PC-3 (cell line): ENCODE data around the gene PDGFB. TPM values are rescaled to one million over a fixed set of nuclear protein-coding genes. Genes with fewer than 3 reads are reported as not detected.

Experiments used
- ATAC-seq: fragments of 200-7000 bp; cut with Tn5 transposase; 2 replicates; pipeline ENCODE4 v1.9.1; 2020; ENCODE audit warnings: mild to moderate bottlenecking, moderate library complexity
- BruUV-seq: library from RNA; stranded (reverse); fragments of 400-500 nt; replicated peaks from 2 replicates; lab custom pipeline; 2021; lab: Mats Ljungman, UMichigan
- CTCF ChIA-PET: fragments of 300-600 bp; sonication (Branson Sonifier 250); formaldehyde crosslinking; loops from one replicate; lab custom pipeline; 2022; ENCODE audit warnings: antibody characterized with exemption; lab: Charles Lee
- POLR2A ChIA-PET: fragments of 300-600 bp; sonication (Branson Sonifier 250); formaldehyde crosslinking; loops from one replicate; lab custom pipeline; 2022; ENCODE audit warnings: antibody characterized with exemption; ENCODE audit not compliant: unreplicated experiment; lab: Charles Lee
- DNase-seq: peaks from one replicate; pipeline ENCODE4 v3.0.0-alpha.2; 2015
- H2AFZ ChIP-seq: fragments of 300-600 bp; sonication (generic); 2 replicates; pipeline ENCODE4 v1.6.0; 2016; ENCODE audit warnings: antibody characterized with exemption, low read length
- H3F3A ChIP-seq: fragments of 300-600 bp; sonication (generic); one replicate; pipeline ENCODE4 v1.6.0; 2017; ENCODE audit warnings: antibody characterized with exemption, low read length, control low read depth, mild to moderate bottlenecking; ENCODE audit not compliant: unreplicated experiment
- H3K27ac ChIP-seq: fragments of 300-600 bp; sonication (generic); 2 replicates; pipeline ENCODE4 v1.5.1; 2016; ENCODE audit warnings: mild to moderate bottlenecking, low read length
- H3K27me3 ChIP-seq: fragments of 300-600 bp; sonication (generic); 2 replicates; pipeline ENCODE4 v1.6.1; 2016; ENCODE audit warnings: low read length, mixed read lengths
- H3K36me3 ChIP-seq: fragments of 300-600 bp; sonication (generic); 2 replicates; pipeline ENCODE4 v1.6.1; 2016; ENCODE audit warnings: low read depth, mixed run types, low read length, mixed read lengths
- H3K4me1 ChIP-seq: fragments of 300-600 bp; sonication (generic); 2 replicates; pipeline ENCODE4 v1.5.1; 2016; ENCODE audit warnings: low read length; ENCODE audit not compliant: insufficient read depth
- H3K4me2 ChIP-seq: fragments of 300-600 bp; sonication (generic); 2 replicates; pipeline ENCODE4 v1.6.0; 2016; ENCODE audit warnings: low read length
- H3K4me3 ChIP-seq: fragments of 300-600 bp; sonication (generic); 2 replicates; pipeline ENCODE4 v1.5.1; 2016; ENCODE audit warnings: mild to moderate bottlenecking, low read length, mixed read lengths
- H3K79me2 ChIP-seq: fragments of 300-600 bp; sonication (generic); 2 replicates; pipeline ENCODE4 v1.6.1; 2017; ENCODE audit warnings: low read length, mixed read lengths
- H3K9ac ChIP-seq: fragments of 300-600 bp; sonication (generic); 2 replicates; pipeline ENCODE4 v1.6.0; 2016; ENCODE audit warnings: mild to moderate bottlenecking, low read length
- H3K9me2 ChIP-seq: fragments of 300-600 bp; sonication (generic); replicated peaks from 2 replicates; pipeline ENCODE4 v1.6.1; 2016; ENCODE audit warnings: mixed run types, low read length, mixed read lengths
- H3K9me3 ChIP-seq: fragments of 300-600 bp; sonication (generic); 2 replicates; pipeline ENCODE4 v1.6.1; 2016; ENCODE audit warnings: low read length, mixed read lengths
- H4K20me1 ChIP-seq: fragments of 300-600 bp; sonication (generic); 2 replicates; pipeline ENCODE4 v1.6.1; 2016; ENCODE audit warnings: low read length, mixed read lengths
- EZH2 ChIP-seq: fragments of 300-600 bp; sonication (generic); IDR thresholded peaks from one replicate; pipeline ENCODE4 v1.6.1; 2017; ENCODE audit warnings: antibody characterized with exemption, mild to moderate bottlenecking, low read length; ENCODE audit not compliant: unreplicated experiment
- EZH2phosphoT487 ChIP-seq: fragments of 300-600 bp; sonication (generic); IDR thresholded peaks from 2 replicates; pipeline ENCODE4 v1.6.1; 2018; ENCODE audit warnings: mild to moderate bottlenecking, antibody characterized with exemption, low read length, borderline replicate concordance
- intact Hi-C: fragments of 100-400 bp; cut with micrococcal nuclease; formaldehyde crosslinking; loops from 2 replicates; pipeline ENCODE4 v1.9.0; 2023
- total RNA-seq: library from RNA; depleted of rRNA; stranded (reverse); fragments of >200 nt; gene quantifications from 2 replicates; pipeline ENCODE4 v1.2.3, GENCODE V29; 2014
- TF ChIP-seq, protein P1 (sequence below): fragments of 300-600 bp; sonication (generic); conservative IDR thresholded peaks from 2 replicates; pipeline ENCODE4 v1.5.1; 2017; ENCODE audit warnings: antibody characterized with exemption, low read depth, mild to moderate bottlenecking, low read length

Gene PDGFB
- total RNA-seq, 1 experiment from 2014 or later = 33.1 TPM

DNA sequence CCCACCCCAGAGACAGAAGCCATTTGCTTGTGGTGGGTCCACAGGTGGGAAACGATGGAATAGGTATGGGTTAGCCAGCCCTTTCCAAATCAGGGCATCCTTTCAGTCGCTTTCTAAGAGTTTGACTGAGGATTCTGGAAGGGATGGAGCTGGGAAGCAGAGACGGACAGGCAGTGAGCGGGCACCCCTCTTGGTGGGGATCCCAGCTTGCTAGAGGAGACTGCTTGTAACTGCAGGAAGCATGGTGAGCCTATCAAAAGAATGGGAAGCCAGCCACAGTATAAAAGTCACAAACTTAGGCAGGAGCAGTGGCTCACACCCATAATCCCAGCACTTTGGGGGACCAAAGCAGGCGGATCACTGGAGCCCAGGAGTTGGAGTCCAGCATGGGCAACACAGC lies 6.1 kb upstream of the PDGFB start:
- H3K4me1 ChIP-seq = peaks cover 39% of the 10 kb centered on the region
- POLR2A ChIA-PET = no interaction called here
- no peak overlapping the region for H3K9ac ChIP-seq
- no peak overlapping the region for H3K4me2 ChIP-seq
- no peaks in the 10 kb centered on the region for H4K20me1 ChIP-seq
- H3K27ac ChIP-seq = no peak overlapping the region
- CTCF ChIA-PET = no interaction called here
- H3K4me3 ChIP-seq = no peak overlapping the region
- no peaks in the 10 kb centered on the region for H3K9me3 ChIP-seq
- no peaks in the 10 kb centered on the region for H3K79me2 ChIP-seq
- ATAC-seq = no peak
- H3F3A ChIP-seq = no peaks in the 10 kb centered on the region
- no peaks in the 10 kb centered on the region for H3K27me3 ChIP-seq
- DNase-seq = no peak
- no peak for TF ChIP-seq EZH2
- BruUV-seq = no TSS peak
- H3K9me2 ChIP-seq = no peaks in the 10 kb centered on the region
- H3K36me3 ChIP-seq = no peaks in the 10 kb centered on the region
- no peak overlapping the region for H2AFZ ChIP-seq
- intact Hi-C loops = loop anchor here (5.0 kb wide), 1 partner anchor 41 kb away; no protein-coding TSS in a partner anchor

DNA sequence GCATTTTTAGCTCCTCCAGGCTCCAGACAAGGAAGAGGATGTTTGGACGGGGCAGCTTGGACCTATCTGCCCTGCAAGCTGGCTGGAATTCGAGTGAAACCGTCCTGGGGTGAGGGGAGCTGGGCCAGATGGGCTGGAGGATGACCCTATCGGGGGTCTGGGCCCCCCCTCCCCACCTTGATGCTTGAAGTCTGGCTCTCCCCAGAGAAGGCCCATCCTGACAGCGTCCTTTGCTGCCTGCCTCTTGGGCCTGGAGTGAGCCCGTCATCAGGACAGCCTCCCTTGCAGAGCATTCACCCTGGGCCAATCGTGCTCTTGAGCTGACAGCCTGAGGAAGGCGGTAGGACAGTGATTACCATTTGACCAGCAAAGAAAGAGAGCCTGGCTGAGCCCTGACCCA lies 5.3 kb upstream of the PDGFB start:
- Histone ChIP-seq H2AFZ (no peak overlapping the region), H3K9me3 (no peaks in the 10 kb centered on the region), H3K4me2 (no peak overlapping the region), H3K9ac (no peak overlapping the region), H3K27me3 (no peaks in the 10 kb centered on the region), H3K4me1 (peaks cover 33% of the 10 kb centered on the region), H3K27ac (no peak overlapping the region), H3K4me3 (no peak overlapping the region), H4K20me1 (no peaks in the 10 kb centered on the region), H3K9me2 (no peaks in the 10 kb centered on the region), H3F3A (no peaks in the 10 kb centered on the region), H3K79me2 (no peaks in the 10 kb centered on the region), H3K36me3 (no peaks in the 10 kb centered on the region)
- ChIA-PET CTCF (no interaction called here), POLR2A (no interaction called here)
- DNase-seq = no peak
- TF ChIP-seq EZH2phosphoT487 = no peak
- TF ChIP-seq EZH2 = no peak
- TF ChIP-seq, protein P1, sequence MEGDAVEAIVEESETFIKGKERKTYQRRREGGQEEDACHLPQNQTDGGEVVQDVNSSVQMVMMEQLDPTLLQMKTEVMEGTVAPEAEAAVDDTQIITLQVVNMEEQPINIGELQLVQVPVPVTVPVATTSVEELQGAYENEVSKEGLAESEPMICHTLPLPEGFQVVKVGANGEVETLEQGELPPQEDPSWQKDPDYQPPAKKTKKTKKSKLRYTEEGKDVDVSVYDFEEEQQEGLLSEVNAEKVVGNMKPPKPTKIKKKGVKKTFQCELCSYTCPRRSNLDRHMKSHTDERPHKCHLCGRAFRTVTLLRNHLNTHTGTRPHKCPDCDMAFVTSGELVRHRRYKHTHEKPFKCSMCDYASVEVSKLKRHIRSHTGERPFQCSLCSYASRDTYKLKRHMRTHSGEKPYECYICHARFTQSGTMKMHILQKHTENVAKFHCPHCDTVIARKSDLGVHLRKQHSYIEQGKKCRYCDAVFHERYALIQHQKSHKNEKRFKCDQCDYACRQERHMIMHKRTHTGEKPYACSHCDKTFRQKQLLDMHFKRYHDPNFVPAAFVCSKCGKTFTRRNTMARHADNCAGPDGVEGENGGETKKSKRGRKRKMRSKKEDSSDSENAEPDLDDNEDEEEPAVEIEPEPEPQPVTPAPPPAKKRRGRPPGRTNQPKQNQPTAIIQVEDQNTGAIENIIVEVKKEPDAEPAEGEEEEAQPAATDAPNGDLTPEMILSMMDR = no peak
- BruUV-seq = no TSS peak
- intact Hi-C loops = loop anchor here (5.0 kb wide), 1 partner anchor 42 kb away; no protein-coding TSS in a partner anchor
- no peak for ATAC-seq

DNA sequence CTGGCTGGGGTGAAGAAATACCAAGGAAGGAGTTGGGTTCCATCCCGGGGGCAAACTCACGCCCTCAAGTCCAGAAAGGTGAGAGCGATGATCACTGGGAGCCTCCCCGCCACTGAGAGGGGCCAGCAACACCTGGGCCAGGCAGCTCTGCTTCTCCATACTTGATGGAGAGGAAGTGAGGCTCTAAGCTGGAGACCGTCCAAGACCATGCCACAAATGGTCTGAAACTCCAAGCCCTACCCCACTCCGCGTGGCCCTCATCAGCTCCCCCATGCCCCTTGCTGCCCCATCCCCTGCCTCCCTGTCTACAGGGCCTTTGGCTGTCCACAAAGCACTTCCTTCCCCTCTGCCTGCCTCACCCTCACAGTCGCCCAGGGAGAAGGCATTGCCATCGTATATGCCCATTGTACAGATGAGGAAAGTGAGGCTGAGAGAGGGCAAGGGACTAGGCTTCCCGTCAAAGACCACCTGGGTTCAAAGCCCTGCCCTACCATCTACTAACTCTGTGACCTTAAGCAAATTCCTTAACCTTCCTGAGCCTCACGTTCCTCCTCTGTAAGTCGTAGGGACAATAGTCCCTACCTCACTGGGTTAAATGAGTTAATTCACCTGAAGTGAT lies 4.4 kb upstream of the PDGFB start:
- ChIA-PET POLR2A (interaction anchor here (0.6 kb wide), 1 partner anchor 12 kb away, joined by 4 read pairs; no protein-coding TSS in a partner anchor), CTCF (no interaction called here)
- no peaks in the 10 kb centered on the region for H3K36me3 ChIP-seq
- DNase-seq (no peak), ATAC-seq (no peak)
- no peak overlapping the region for H3K4me2 ChIP-seq
- H3K79me2 ChIP-seq = peaks cover 2% of the 10 kb centered on the region; the same call in 1 of the 2 replicates
- intact Hi-C loops = no loop called here
- H4K20me1 ChIP-seq = no peaks in the 10 kb centered on the region
- no peaks in the 10 kb centered on the region for H3F3A ChIP-seq
- no peaks in the 10 kb centered on the region for H3K27me3 ChIP-seq
- no peak for TF ChIP-seq EZH2
- TF ChIP-seq, protein P1 = no peak
- TF ChIP-seq EZH2phosphoT487 = no peak
- H3K4me3 ChIP-seq = no peak overlapping the region
- no TSS peak for BruUV-seq
- no peak overlapping the region for H3K27ac ChIP-seq
- H2AFZ ChIP-seq = no peak overlapping the region
- H3K9ac ChIP-seq = no peak overlapping the region
- H3K9me2 ChIP-seq = no peaks in the 10 kb centered on the region
- H3K4me1 ChIP-seq = peaks cover 24% of the 10 kb centered on the region
- no peaks in the 10 kb centered on the region for H3K9me3 ChIP-seq
